ENCODE data around the gene UFSP1.

DNA sequence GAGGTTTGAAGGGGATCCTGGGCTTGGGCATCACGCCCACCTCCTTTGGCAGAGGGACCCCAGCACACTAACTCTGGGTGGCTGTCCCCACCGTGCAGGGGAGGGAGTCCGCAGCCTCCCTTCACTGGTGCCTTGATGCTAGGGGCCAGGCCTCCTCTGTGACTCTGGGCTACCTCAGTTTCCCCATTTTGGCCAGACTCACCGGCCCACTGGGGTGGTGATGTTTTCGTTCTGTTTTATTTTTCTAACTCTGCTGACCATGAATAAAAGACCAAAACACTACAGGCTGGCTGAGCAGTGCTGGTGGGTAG, 22.8 kb downstream of the UFSP1 start:
- TF ChIP-seq, protein P1, sequence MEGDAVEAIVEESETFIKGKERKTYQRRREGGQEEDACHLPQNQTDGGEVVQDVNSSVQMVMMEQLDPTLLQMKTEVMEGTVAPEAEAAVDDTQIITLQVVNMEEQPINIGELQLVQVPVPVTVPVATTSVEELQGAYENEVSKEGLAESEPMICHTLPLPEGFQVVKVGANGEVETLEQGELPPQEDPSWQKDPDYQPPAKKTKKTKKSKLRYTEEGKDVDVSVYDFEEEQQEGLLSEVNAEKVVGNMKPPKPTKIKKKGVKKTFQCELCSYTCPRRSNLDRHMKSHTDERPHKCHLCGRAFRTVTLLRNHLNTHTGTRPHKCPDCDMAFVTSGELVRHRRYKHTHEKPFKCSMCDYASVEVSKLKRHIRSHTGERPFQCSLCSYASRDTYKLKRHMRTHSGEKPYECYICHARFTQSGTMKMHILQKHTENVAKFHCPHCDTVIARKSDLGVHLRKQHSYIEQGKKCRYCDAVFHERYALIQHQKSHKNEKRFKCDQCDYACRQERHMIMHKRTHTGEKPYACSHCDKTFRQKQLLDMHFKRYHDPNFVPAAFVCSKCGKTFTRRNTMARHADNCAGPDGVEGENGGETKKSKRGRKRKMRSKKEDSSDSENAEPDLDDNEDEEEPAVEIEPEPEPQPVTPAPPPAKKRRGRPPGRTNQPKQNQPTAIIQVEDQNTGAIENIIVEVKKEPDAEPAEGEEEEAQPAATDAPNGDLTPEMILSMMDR (IDR thresholded peaks at IDR 0.05; ENCODE audit: poor library complexity, severe bottlenecking): no peak
- TF ChIP-seq EP300 (conservative IDR thresholded peaks at IDR 0.05; ENCODE audit: poor library complexity, severe bottlenecking) (no peak), SMC3 (conservative IDR thresholded peaks at IDR 0.05; ENCODE audit: poor library complexity) (no peak), POLR2AphosphoS5 (IDR thresholded peaks at IDR 0.05) (no peak), RAD21 (conservative IDR thresholded peaks at IDR 0.05) (no peak), EZH2 (IDR thresholded peaks at IDR 0.05; ENCODE audit: borderline replicate concordance, insufficient read depth, low read length, poor library complexity, severe bottlenecking) (no peak), TAF1 (IDR thresholded peaks at IDR 0.05; ENCODE audit: low read depth) (no peak), MXI1 (conservative IDR thresholded peaks at IDR 0.05; ENCODE audit: poor library complexity, severe bottlenecking) (no peak)
